Kidney (tissue), 14 donors: ENCODE data around the gene ZDHHC18. TPM values are rescaled to one million over a fixed set of nuclear protein-coding genes. Genes with fewer than 3 reads are reported as not detected.
A peak's percentile ranks its signal among the peaks of the same experiment; 100 is the strongest.

Source experiments
- DNase-seq, 5 donors: peaks; one replicate each; pipeline ENCODE4 v3.0.0-alpha.2; 2013 to 2020
- FAIRE-seq: peaks from 2 replicates; lab custom pipeline; 2012; peaks lifted over from hg19 to GRCh38; lab: Jason Lieb, UNC
- H3K27ac ChIP-seq, 2 donors: one replicate each; pipeline ENCODE4 v1.7.0; 2013; ENCODE audit warnings: low read depth in 2 of 2, low read length in 2 of 2, inconsistent platforms in 1 of 2
- H3K27me3 ChIP-seq: one replicate; pipeline ENCODE4 v1.7.1; 2013; ENCODE audit warnings: low read length, inconsistent platforms; ENCODE audit not compliant: control insufficient read depth, insufficient read depth
- H3K36me3 ChIP-seq, 3 donors: one replicate each; pipeline versions ENCODE4 v1.7.0 to v1.7.1; 2013; ENCODE audit warnings: low read length in 3 of 3, control low read depth in 1 of 3, inconsistent platforms in 1 of 3; ENCODE audit not compliant: insufficient read depth in 3 of 3, control insufficient read depth in 2 of 3
- H3K4me1 ChIP-seq, 3 donors: one replicate each; pipeline versions ENCODE4 v1.7.0 to v1.7.1; 2013; ENCODE audit warnings: low read length in 3 of 3, inconsistent platforms in 1 of 3, low read depth in 1 of 3; ENCODE audit not compliant: control insufficient read depth in 2 of 3, insufficient read depth in 2 of 3
- H3K4me3 ChIP-seq, 3 donors: one replicate each; pipeline versions ENCODE4 v1.7.0 to v1.8.1; 2013; ENCODE audit warnings: low read length in 3 of 3, control low read depth in 1 of 3, inconsistent platforms in 1 of 3
- H3K9ac ChIP-seq, 3 donors: one replicate each; pipeline versions ENCODE4 v1.7.0 to v1.7.1; 2013; ENCODE audit warnings: low read length in 3 of 3, control low read depth in 1 of 3, inconsistent platforms in 1 of 3
- H3K9me3 ChIP-seq, 3 donors: one replicate each; pipeline versions ENCODE4 v1.7.0 to v1.7.1; 2013; ENCODE audit warnings: low read length in 3 of 3, control low read depth in 1 of 3, inconsistent platforms in 1 of 3; ENCODE audit not compliant: control insufficient read depth in 2 of 3, insufficient read depth in 1 of 3
- intact Hi-C: fragments of 100-400 bp; cut with DNase I; formaldehyde crosslinking; loops from one replicate; pipeline ENCODE4 v1.11.1; 2022
- polyA plus RNA-seq: library from polyadenylated mRNA; stranded (reverse); fragments of 350-450 nt; fragmentation: Illumina TruSeq; extraction: RNeasy Lipid Tissue Mini Kit (QIAGEN cat#74804); gene quantifications from one replicate; pipeline ENCODE4 v1.2.3, GENCODE V29; 2014; ENCODE audit warnings: low read depth, low replicate concordance; ENCODE audit not compliant: insufficient read depth
- total RNA-seq: library from RNA; stranded (reverse); fragmentation: NEBNext Ultra II Directional; extraction: Animal tissue kit (Norgen Biotek cat#: 25700); gene quantifications from one replicate; pipeline ENCODE4 v1.2.1, GENCODE V29; 2021
- TF ChIP-seq, protein P1 (sequence below): IDR thresholded peaks from 3 replicates; pipeline ENCODE4 v1.5.1; 2012; ENCODE audit warnings: mild to moderate bottlenecking, moderate library complexity, borderline replicate concordance; ENCODE audit not compliant: insufficient read depth; ENCODE audit errors: extremely low read depth
- donor health status: control.
- donor health status: control.
- donor health status: control.
- donor health status: control.
- donor health status: control.
- donor health status: DM: yes; HTN: yes; CAD: no.
- donor health status: Normal renal cell carcinoma (clear cell type).

The ZDHHC18 gene
- total and polyA plus RNA-seq, 2 donors from 2014 or later = 6.7 to 15.6 TPM

GRCh38 chr1:26789612-26789865 lies 36.9 kb upstream of the ZDHHC18 start:
- no peak for FAIRE-seq

GRCh38 chr1:26789931-26790330 lies 36.6 kb upstream of the ZDHHC18 start:
- Histone ChIP-seq H3K4me1 (peaks cover 10 to 21% (median 20%) of the 10 kb centered on the region in 3 donors), H3K9me3 (no peaks in the 10 kb centered on the region), H3K27ac (no peak overlapping the region), H3K36me3 (peaks cover 0 to 9% (median 9%) of the 10 kb centered on the region in 3 donors), H3K27me3 (no peaks in the 10 kb centered on the region), H3K4me3 (no peak overlapping the region), H3K9ac (no peak overlapping the region)
- intact Hi-C loops = loop anchor here (5.0 kb wide), 1 partner anchor 188 kb away; no protein-coding TSS in a partner anchor
- DNase-seq (no peak), FAIRE-seq (no peak)
- TF ChIP-seq, protein P1, sequence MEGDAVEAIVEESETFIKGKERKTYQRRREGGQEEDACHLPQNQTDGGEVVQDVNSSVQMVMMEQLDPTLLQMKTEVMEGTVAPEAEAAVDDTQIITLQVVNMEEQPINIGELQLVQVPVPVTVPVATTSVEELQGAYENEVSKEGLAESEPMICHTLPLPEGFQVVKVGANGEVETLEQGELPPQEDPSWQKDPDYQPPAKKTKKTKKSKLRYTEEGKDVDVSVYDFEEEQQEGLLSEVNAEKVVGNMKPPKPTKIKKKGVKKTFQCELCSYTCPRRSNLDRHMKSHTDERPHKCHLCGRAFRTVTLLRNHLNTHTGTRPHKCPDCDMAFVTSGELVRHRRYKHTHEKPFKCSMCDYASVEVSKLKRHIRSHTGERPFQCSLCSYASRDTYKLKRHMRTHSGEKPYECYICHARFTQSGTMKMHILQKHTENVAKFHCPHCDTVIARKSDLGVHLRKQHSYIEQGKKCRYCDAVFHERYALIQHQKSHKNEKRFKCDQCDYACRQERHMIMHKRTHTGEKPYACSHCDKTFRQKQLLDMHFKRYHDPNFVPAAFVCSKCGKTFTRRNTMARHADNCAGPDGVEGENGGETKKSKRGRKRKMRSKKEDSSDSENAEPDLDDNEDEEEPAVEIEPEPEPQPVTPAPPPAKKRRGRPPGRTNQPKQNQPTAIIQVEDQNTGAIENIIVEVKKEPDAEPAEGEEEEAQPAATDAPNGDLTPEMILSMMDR = no peak

More at GRCh38 chr1:26789612-26789865, 36.9 kb upstream of the ZDHHC18 start:
- DNase-seq = no peak
- Histone ChIP-seq H3K9ac (no peak overlapping the region), H3K36me3 (peaks cover 0 to 5% (median 5%) of the 10 kb centered on the region in 3 donors), H3K4me1 (peaks cover 10 to 24% (median 24%) of the 10 kb centered on the region in 3 donors), H3K4me3 (peak overlapping the region in 1 of 3 donors; percentile 76), H3K27ac (no peak overlapping the region), H3K27me3 (no peaks in the 10 kb centered on the region), H3K9me3 (no peaks in the 10 kb centered on the region)
- intact Hi-C loops = no loop called here
- TF ChIP-seq, protein P1 = no peak

DNA sequence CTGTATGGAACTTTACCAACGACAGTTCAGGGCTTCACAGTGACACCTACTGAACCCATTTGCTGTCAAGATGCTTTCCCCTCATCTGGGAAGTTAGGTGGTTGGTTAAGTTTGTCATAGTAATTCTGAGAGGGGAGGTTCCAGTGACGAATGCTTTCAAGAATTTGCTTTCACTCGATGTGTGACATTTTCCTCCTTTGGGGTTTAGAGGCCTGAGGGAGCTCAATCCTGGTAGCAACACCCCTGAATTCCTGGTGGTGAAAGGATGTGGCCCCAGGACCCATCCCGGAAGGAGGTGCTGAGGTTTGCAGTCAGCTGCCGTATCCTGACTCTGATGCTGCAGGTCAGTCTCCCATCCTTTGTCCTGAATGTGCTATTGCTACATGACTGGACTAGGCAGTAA lies 35.9 kb upstream of the ZDHHC18 start:
- H3K27ac ChIP-seq = no peak overlapping the region
- FAIRE-seq (no peak), DNase-seq (no peak)
- H3K9ac ChIP-seq = no peak overlapping the region
- H3K4me1 ChIP-seq = peaks cover 10 to 21% (median 15%) of the 10 kb centered on the region in 3 donors
- intact Hi-C loops = loop anchor here (5.0 kb wide), 1 partner anchor 188 kb away; no protein-coding TSS in a partner anchor
- H3K27me3 ChIP-seq = no peaks in the 10 kb centered on the region
- H3K4me3 ChIP-seq = no peak overlapping the region
- no peaks in the 10 kb centered on the region for H3K9me3 ChIP-seq
- TF ChIP-seq, protein P1 = no peak
- peaks cover 0 to 12% (median 11%) of the 10 kb centered on the region in 3 donors for H3K36me3 ChIP-seq

- FAIRE-seq = no peak
- no peaks in the 10 kb centered on the region for H3K9me3 ChIP-seq
- H3K4me1 ChIP-seq = peaks cover 5 to 16% (median 9%) of the 10 kb centered on the region in 3 donors
- intact Hi-C loops = loop anchor here (5.0 kb wide), 1 partner anchor 189 kb away; no protein-coding TSS in a partner anchor
- H3K36me3 ChIP-seq = peaks cover 0 to 12% (median 11%) of the 10 kb centered on the region in 3 donors
- DNase-seq = no peak
- TF ChIP-seq, protein P1 = no peak
- H3K9ac ChIP-seq = no peak overlapping the region
- H3K27ac ChIP-seq = no peak overlapping the region
- H3K27me3 ChIP-seq = no peaks in the 10 kb centered on the region
- no peak overlapping the region for H3K4me3 ChIP-seq
These were observed 35.3 kb upstream of the ZDHHC18 start for GRCh38 chr1:26791148-26791547.
